A673 (cell line): ENCODE data around the gene CDIPT. TPM values are rescaled to one million over a fixed set of nuclear protein-coding genes. Genes with fewer than 3 reads are reported as not detected.

Experiments used
- BruUV-seq: library from RNA; stranded (reverse); fragments of 400-500 nt; replicated peaks from 2 replicates; lab custom pipeline; 2021; lab: Mats Ljungman, UMichigan
- CTCF ChIA-PET: fragments of 300-600 bp; sonication (Branson Sonifier 250); formaldehyde crosslinking; loops from one replicate; lab custom pipeline; 2022; ENCODE audit warnings: antibody characterized with exemption; lab: Charles Lee
- POLR2A ChIA-PET: fragments of 300-600 bp; sonication (Branson Sonifier 250); formaldehyde crosslinking; loops from one replicate; lab custom pipeline; 2022; ENCODE audit warnings: antibody characterized with exemption; ENCODE audit not compliant: low non-redundant PET; lab: Charles Lee
- DNase-seq: peaks from one replicate; pipeline ENCODE4 v3.0.0-alpha.2; 2015; ENCODE audit warnings: low spot score
- H3K27ac ChIP-seq: fragments of 200-600 bp; sonication (generic); 2 replicates; pipeline ENCODE4 v1.5.1; 2016; ENCODE audit warnings: mixed run types, low read depth, mild to moderate bottlenecking, mixed read lengths, antibody characterized with exemption, low read length; ENCODE audit not compliant: poor library complexity, severe bottlenecking
- H3K27me3 ChIP-seq: fragments of 200-600 bp; sonication (generic); replicated peaks from 2 replicates; pipeline ENCODE4 v1.6.1; 2017; ENCODE audit warnings: mixed run types, low read depth, mild to moderate bottlenecking, mixed read lengths, antibody characterized with exemption, low read length; ENCODE audit not compliant: insufficient read depth, poor library complexity
- H3K36me3 ChIP-seq: fragments of 200-600 bp; sonication (generic); 2 replicates; pipeline ENCODE4 v1.6.1; 2016; ENCODE audit warnings: mixed run types, mild to moderate bottlenecking, mixed read lengths, antibody characterized with exemption, low read length; ENCODE audit not compliant: insufficient read depth, poor library complexity, severe bottlenecking
- H3K4me1 ChIP-seq: fragments of 200-600 bp; sonication (generic); 2 replicates; pipeline ENCODE4 v1.6.1; 2017; ENCODE audit warnings: mixed run types, mild to moderate bottlenecking, mixed read lengths, antibody characterized with exemption, low read length; ENCODE audit not compliant: insufficient read depth, poor library complexity, severe bottlenecking
- H3K4me3 ChIP-seq: fragments of 200-600 bp; sonication (generic); 2 replicates; pipeline ENCODE4 v1.5.1; 2016; ENCODE audit warnings: low read depth, mixed run types, mild to moderate bottlenecking, mixed read lengths, low read length; ENCODE audit not compliant: poor library complexity, severe bottlenecking
- H3K9me3 ChIP-seq: fragments of 200-600 bp; sonication (generic); 2 replicates; pipeline ENCODE4 v1.6.1; 2016; ENCODE audit warnings: mixed run types, low read depth, mild to moderate bottlenecking, mixed read lengths, antibody characterized with exemption, low read length; ENCODE audit not compliant: poor library complexity, severe bottlenecking
- CTCF ChIP-seq: fragments of 300-800, 200-600 bp; sonication (generic); conservative IDR thresholded peaks from 2 replicates; pipeline ENCODE4 v1.5.1; 2017; ENCODE audit warnings: low read depth, mild to moderate bottlenecking, antibody characterized with exemption, low read length, moderate library complexity, mixed read lengths
- EZH2 ChIP-seq: fragments of 200-600 bp; sonication (generic); IDR thresholded peaks from 2 replicates; pipeline ENCODE4 v1.6.1; 2017; ENCODE audit warnings: borderline replicate concordance, low read depth, mild to moderate bottlenecking, mixed read lengths, antibody characterized with exemption, low read length; ENCODE audit not compliant: poor library complexity, severe bottlenecking
- intact Hi-C: fragments of 100-400 bp; cut with micrococcal nuclease; formaldehyde crosslinking; loops from one replicate; pipeline ENCODE4 v1.10.0; 2022; ENCODE audit not compliant: unreplicated experiment
- total RNA-seq: library from RNA; stranded (reverse); gene quantifications from 2 replicates; pipeline ENCODE4 v1.2.3, GENCODE V29; 2021

CDIPT gene
- total RNA-seq, 1 experiment from 2014 or later: 51.7 TPM

- no peaks in the 10 kb centered on the region for H3K27me3 ChIP-seq
- H3K9me3 ChIP-seq: no peaks in the 10 kb centered on the region
- ChIA-PET CTCF (interaction anchor here (1.0 to 1.4 kb wide), 2 partner anchors 27 to 28 kb away, joined by 3 to 4 read pairs; no protein-coding TSS in a partner anchor), POLR2A (no interaction called here)
- peaks cover 22% of the 10 kb centered on the region for H3K36me3 ChIP-seq
- H3K27ac ChIP-seq: peak overlapping the region; percentile 39
- peaks cover 47% of the 10 kb centered on the region for H3K4me1 ChIP-seq
- DNase-seq: no peak
- BruUV-seq: no TSS peak
- TF ChIP-seq EZH2: no peak
- no peak for TF ChIP-seq CTCF
- intact Hi-C loops: no loop called here
- peak overlapping the region; percentile 31 for H3K4me3 ChIP-seq
Measured at GRCh38 chr16:29820730-29821642, 42.0 kb downstream of the CDIPT start.

- TF ChIP-seq EZH2: no peak
- no peak for TF ChIP-seq CTCF
- DNase-seq: peak; percentile 59
- Histone ChIP-seq H3K27me3 (no peaks in the 10 kb centered on the region), H3K9me3 (no peaks in the 10 kb centered on the region), H3K36me3 (peaks cover 22% of the 10 kb centered on the region), H3K27ac (peak within 1 kb of the TSS; percentile 39), H3K4me3 (peak within 1 kb of the TSS; percentile 31), H3K4me1 (peaks cover 44% of the 10 kb centered on the region)
- CTCF ChIA-PET: interaction anchor here (1.0 kb wide), 1 partner anchor 29 kb away, joined by 3 read pairs; no protein-coding TSS in a partner anchor
- no TSS peak for BruUV-seq
- intact Hi-C loops: no loop called here
- POLR2A ChIA-PET: no interaction called here
Measured at GRCh38 chr16:29820271-29820701, 42.7 kb downstream of the CDIPT start, which contains the start of gene MVP. MVP (plus strand) TSS chr16:29820462; CDS start chr16:29830550, 10,088 bp downstream.

GRCh38 chr16:29819506-29819905 is 43.5 kb downstream of the CDIPT start:
- DNase-seq: no peak
- POLR2A ChIA-PET: no interaction called here
- Histone ChIP-seq H3K27ac (no peak overlapping the region), H3K36me3 (peaks cover 22% of the 10 kb centered on the region), H3K4me3 (peak overlapping the region; percentile 31), H3K4me1 (peaks cover 49% of the 10 kb centered on the region), H3K27me3 (no peaks in the 10 kb centered on the region), H3K9me3 (no peaks in the 10 kb centered on the region)
- no TSS peak for BruUV-seq
- TF ChIP-seq CTCF (peak; percentile 36), EZH2 (no peak)
- intact Hi-C loops: loop anchor here (10.0 kb wide), 1 partner anchor 45 kb away; the partner anchor contains the start of gene CDIPT
- CTCF ChIA-PET: no interaction called here
